ENCODE results near the gene YIF1B.

DNA sequence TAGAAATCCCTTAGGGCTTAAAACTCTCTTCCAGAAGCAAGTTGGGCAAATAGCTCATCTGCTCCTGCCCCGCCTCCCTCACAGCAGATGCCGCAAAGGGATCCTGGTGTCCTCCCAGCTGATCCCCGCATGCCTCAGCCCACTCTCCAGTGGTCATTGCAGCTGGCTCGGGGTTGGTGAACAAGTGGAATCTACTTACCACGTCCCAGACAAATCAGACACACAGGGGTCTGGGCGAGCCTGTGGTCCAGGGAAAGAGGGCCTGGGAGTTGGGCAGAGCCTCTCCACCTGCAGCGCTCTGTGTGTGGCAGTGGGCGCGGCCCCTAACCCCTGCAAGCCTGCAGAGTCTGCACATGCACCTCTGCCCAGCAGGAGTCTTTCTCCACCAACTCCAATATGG lies 22.5 kb downstream of the YIF1B start:
- TF ChIP-seq, protein P1, sequence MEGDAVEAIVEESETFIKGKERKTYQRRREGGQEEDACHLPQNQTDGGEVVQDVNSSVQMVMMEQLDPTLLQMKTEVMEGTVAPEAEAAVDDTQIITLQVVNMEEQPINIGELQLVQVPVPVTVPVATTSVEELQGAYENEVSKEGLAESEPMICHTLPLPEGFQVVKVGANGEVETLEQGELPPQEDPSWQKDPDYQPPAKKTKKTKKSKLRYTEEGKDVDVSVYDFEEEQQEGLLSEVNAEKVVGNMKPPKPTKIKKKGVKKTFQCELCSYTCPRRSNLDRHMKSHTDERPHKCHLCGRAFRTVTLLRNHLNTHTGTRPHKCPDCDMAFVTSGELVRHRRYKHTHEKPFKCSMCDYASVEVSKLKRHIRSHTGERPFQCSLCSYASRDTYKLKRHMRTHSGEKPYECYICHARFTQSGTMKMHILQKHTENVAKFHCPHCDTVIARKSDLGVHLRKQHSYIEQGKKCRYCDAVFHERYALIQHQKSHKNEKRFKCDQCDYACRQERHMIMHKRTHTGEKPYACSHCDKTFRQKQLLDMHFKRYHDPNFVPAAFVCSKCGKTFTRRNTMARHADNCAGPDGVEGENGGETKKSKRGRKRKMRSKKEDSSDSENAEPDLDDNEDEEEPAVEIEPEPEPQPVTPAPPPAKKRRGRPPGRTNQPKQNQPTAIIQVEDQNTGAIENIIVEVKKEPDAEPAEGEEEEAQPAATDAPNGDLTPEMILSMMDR (IDR thresholded peaks at IDR 0.05), result no peak
- TF ChIP-seq POLR2AphosphoS5 (IDR thresholded peaks at IDR 0.05) (no peak), POLR2A (IDR thresholded peaks at IDR 0.05) (no peak), EP300 (IDR thresholded peaks at IDR 0.05) (no peak)
